ENCODE measurements around the gene TENT5C. TPM values are rescaled to one million over a fixed set of nuclear protein-coding genes. Genes with fewer than 3 reads are reported as not detected.
A peak's percentile ranks its signal among the peaks of the same experiment; 100 is the strongest.
"Not testable (repeated sequence)": the region's sequence is repeated elsewhere in the genome, so short reads cannot be mapped to it uniquely, and the experiment has no call there.

The TENT5C gene
- total and polyA plus RNA-seq, 9 of the 15 experiments (the other 6 are each of a cell fraction or from before 2014, with no cell fraction given) = 1.8 to 7.7 (median 4.0) TPM

GRCh38 chr1:117558451-117558850, 47.4 kb upstream of the TENT5C start:
- DNase-seq (ENCODE audit: extremely low read depth in 1 of 4, low spot score in 3 of 4); H3K9me1 ChIP-seq (ENCODE audit: control insufficient read depth, insufficient read depth, low read length); BruUV-seq (replicated peaks); H3K79me2 ChIP-seq (ENCODE audit: control insufficient read depth, insufficient read depth, low read length); H3K27ac ChIP-seq (ENCODE audit: extremely low read depth, low read depth, low read length); H3K4me3 ChIP-seq; H4K20me1 ChIP-seq (replicated peaks; ENCODE audit: control insufficient read depth, insufficient read depth, low read length); in situ Hi-C loops (cut with MboI); H3K36me3 ChIP-seq (ENCODE audit: control insufficient read depth, insufficient read depth, low read length); H3K9ac ChIP-seq (ENCODE audit: insufficient read depth in 1 of 2, low read depth in 2 of 2, low read length in 2 of 2); H2AFZ ChIP-seq (ENCODE audit: low read depth, low read length); intact Hi-C loops (cut with micrococcal nuclease); H3K9me3 ChIP-seq (replicated peaks; ENCODE audit: control insufficient read depth, insufficient read depth, low read depth, low read length); CTCF ChIA-PET (ENCODE audit: low intra/inter-chr PET ratio); H3K4me2 ChIP-seq (ENCODE audit: insufficient read depth, low read length); FAIRE-seq; ATAC-seq; H3K4me1 ChIP-seq (replicated peaks in 1 of 2; ENCODE audit: control insufficient read depth in 2 of 2, insufficient read depth in 2 of 2, low read length in 2 of 2); H3K27me3 ChIP-seq (ENCODE audit: control insufficient read depth in 2 of 2, insufficient read depth in 2 of 2, low read length in 2 of 2): not testable (repeated sequence)
- POLR2A ChIA-PET = interaction anchor here (0.8 kb wide), 1 partner anchor 17 kb away, joined by 3 read pairs; no protein-coding TSS in a partner anchor

- H3K27me3 ChIP-seq (ENCODE audit: control insufficient read depth in 2 of 2, insufficient read depth in 2 of 2, low read length in 2 of 2) = no peaks in the 10 kb centered on the region
- no peak overlapping the region for H3K27ac ChIP-seq (ENCODE audit: extremely low read depth, low read depth, low read length)
- no peak overlapping the region for H3K4me2 ChIP-seq (ENCODE audit: insufficient read depth, low read length)
- no peaks in the 10 kb centered on the region for H3K9me1 ChIP-seq (ENCODE audit: control insufficient read depth, insufficient read depth, low read length)
- no peaks in the 10 kb centered on the region for H3K79me2 ChIP-seq (ENCODE audit: control insufficient read depth, insufficient read depth, low read length)
- no peak overlapping the region for H3K9ac ChIP-seq (ENCODE audit: insufficient read depth in 1 of 2, low read depth in 2 of 2, low read length in 2 of 2)
- no peak for FAIRE-seq
- no peaks in the 10 kb centered on the region for H4K20me1 ChIP-seq (replicated peaks; ENCODE audit: control insufficient read depth, insufficient read depth, low read length)
- ChIA-PET POLR2A (interaction anchor here (0.8 kb wide), 1 partner anchor 17 kb away, joined by 3 read pairs; no protein-coding TSS in a partner anchor), CTCF (ENCODE audit: low intra/inter-chr PET ratio) (no interaction called here)
- in situ Hi-C loops (cut with MboI) (no loop called here), intact Hi-C loops (cut with micrococcal nuclease) (no loop called here)
- no peak for DNase-seq (ENCODE audit: extremely low read depth in 1 of 4, low spot score in 3 of 4)
- 57% methylated on average over 3 of the region's 3 CpGs for WGBS (ENCODE audit: insufficient coverage, low coverage, missing lambda C conversion rate)
- no TSS peak for BruUV-seq (replicated peaks)
- peaks cover under 1 to 9% of the 10 kb centered on the region in 2 experiments; a peak in 4 of 5 replicates for H3K4me1 ChIP-seq (replicated peaks in 1 of 2; ENCODE audit: control insufficient read depth in 2 of 2, insufficient read depth in 2 of 2, low read length in 2 of 2)
- no peak for ATAC-seq
- peaks cover 8% of the 10 kb centered on the region; the same call in 1 of the 2 replicates for H3K9me3 ChIP-seq (replicated peaks; ENCODE audit: control insufficient read depth, insufficient read depth, low read depth, low read length)
- no peak overlapping the region for H3K4me3 ChIP-seq
- no peak overlapping the region for H2AFZ ChIP-seq (ENCODE audit: low read depth, low read length)
- H3K36me3 ChIP-seq (ENCODE audit: control insufficient read depth, insufficient read depth, low read length) = no peaks in the 10 kb centered on the region
- TF ChIP-seq ZNF507 (tag; conservative IDR thresholded peaks at IDR 0.05) = no peak
- no peak for TF ChIP-seq JUND (IDR thresholded peaks at IDR 0.05; ENCODE audit: borderline replicate concordance, low read depth, low read length)
- no peak for TF ChIP-seq JUND (tag; IDR thresholded peaks at IDR 0.05; ENCODE audit: borderline replicate concordance, low read depth, low read length)
- TF ChIP-seq KAT7 (CRISPR knock-in tag; IDR thresholded peaks at IDR 0.05; ENCODE audit: borderline replicate concordance) = no peak
- TF ChIP-seq ZFPM2 (CRISPR knock-in tag; IDR thresholded peaks at IDR 0.05) = no peak
- no peak for TF ChIP-seq ZNF764 (CRISPR knock-in tag; IDR thresholded peaks at IDR 0.05; ENCODE audit: low read depth)
- TF ChIP-seq SMARCB1 (IDR thresholded peaks at IDR 0.05; ENCODE audit: insufficient read length, low read depth) = no peak
- TF ChIP-seq DPF2 (IDR thresholded peaks at IDR 0.05) = no peak
- peak; percentile 42 for TF ChIP-seq ZFP36 (IDR thresholded peaks at IDR 0.05; ENCODE audit: low read depth, low read length, partially characterized antibody)
- TF ChIP-seq ZNF253 (CRISPR knock-in tag; conservative IDR thresholded peaks at IDR 0.05) = no peak
- TF ChIP-seq EP400 (IDR thresholded peaks at IDR 0.05) = no peak
- no peak for TF ChIP-seq SMAD3 (CRISPR knock-in tag; conservative IDR thresholded peaks at IDR 0.05)
- peak; percentile 64; the same call in 1 of the 2 replicates for TF ChIP-seq TRIM28 (IDR thresholded peaks at IDR 0.05)
- TF ChIP-seq PRMT5 (CRISPR knock-in tag; IDR thresholded peaks at IDR 0.05) = no peak
- 0 out of 2 replicates have a peak, but pooled peaks have one; percentile 44 for TF ChIP-seq CBX5 (IDR thresholded peaks at IDR 0.05; ENCODE audit: borderline replicate concordance, low read depth)
- TF ChIP-seq IRF2 (CRISPR knock-in tag; IDR thresholded peaks at IDR 0.05) = no peak
- no peak for TF ChIP-seq ZNF146 (CRISPR knock-in tag; IDR thresholded peaks at IDR 0.05; ENCODE audit: unreplicated experiment)
- no peak for TF ChIP-seq TCF15 (CRISPR knock-in tag; IDR thresholded peaks at IDR 0.05)
- TF ChIP-seq PREB (CRISPR knock-in tag; IDR thresholded peaks at IDR 0.05) = no peak
These were observed 46.7 kb upstream of the TENT5C start for GRCh38 chr1:117559139-117559538.

Measured in K562 (cell line).